ENCODE measurements around the gene SSR2. TPM values are rescaled to one million over a fixed set of nuclear protein-coding genes. Genes with fewer than 3 reads are reported as not detected.

Gene SSR2
- total RNA-seq, 1 experiment from 2014 or later: 404 TPM

DNA sequence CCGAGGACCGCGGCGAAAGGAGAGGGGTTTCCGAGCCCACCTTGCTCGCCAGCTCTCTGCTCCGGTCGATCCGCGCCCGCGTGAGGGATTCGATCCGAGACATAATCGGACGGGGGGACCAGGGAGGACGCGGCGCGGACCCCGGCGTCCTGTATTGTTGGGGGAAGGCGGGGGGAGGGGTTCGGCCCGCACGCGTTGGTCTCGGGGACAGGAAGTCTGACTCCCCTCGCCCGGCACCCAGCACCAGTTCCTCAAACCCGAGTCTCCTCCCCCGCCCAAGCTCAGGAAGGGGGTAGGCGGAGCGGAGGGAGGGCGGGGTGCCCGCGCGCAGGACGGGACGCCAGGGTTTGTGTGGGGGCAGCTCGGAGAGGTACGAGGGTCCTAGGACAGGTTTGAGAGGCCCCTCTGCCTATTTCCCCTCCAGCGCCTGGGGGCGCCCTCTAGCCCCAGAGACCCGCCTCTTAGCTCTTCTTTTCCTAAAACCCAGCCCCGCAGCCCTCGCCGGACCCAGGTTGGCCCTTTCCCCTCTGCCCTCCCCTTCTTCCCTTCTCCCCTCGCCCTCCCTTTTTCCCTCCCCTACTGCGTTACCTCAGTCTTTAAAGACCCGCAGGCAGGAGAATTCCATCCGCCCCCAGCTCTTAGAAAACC lies 42.3 kb downstream of the SSR2 start, which contains the start of gene ARHGEF2:
Gene ARHGEF2, minus strand, starts transcription at position 223 of the 648 bp plus-strand sequence. Its CDS starts 120 bp downstream, at position 103.
- no peak for DNase-seq (ENCODE audit: low read depth)
- in situ Hi-C loops (cut with HindIII; ENCODE audit: low pct_unique_long_range_greater_than_20kb, low sequenced_read_pairs): no loop called here

DNA sequence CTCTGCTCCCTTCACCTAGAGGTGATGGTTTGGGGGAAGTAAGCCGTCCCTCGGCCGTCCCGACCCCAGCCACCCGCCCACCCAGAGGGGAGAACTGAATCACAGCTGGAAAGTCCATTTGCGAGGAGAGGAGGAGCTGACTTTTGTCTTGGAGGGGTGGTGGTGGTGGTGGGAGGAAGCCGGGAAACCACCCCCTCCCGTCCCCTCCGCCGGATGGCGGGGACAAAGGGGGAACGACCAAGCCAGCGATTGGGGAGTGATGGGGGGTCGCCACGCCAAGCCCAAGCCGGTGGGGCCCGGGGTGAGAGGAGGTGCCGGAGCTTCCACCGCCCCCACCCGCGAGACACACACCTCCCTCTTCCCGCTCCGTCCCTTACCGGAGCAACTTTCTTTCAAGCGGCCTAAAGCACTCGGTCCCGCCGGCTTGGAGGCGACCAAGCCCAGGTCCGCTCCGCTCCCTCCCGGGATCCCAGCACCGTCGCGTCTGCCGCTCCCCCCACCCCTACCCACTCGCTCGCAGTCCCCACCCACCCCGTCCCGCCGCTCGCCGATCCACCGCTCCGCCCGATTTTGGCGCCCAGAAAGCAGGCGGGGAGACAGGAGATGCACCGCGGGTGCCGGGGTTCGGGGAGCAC lies 42.9 kb downstream of the SSR2 start:
- in situ Hi-C loops (cut with HindIII; ENCODE audit: low pct_unique_long_range_greater_than_20kb, low sequenced_read_pairs): no loop called here
- DNase-seq (ENCODE audit: low read depth): no peak

DNA sequence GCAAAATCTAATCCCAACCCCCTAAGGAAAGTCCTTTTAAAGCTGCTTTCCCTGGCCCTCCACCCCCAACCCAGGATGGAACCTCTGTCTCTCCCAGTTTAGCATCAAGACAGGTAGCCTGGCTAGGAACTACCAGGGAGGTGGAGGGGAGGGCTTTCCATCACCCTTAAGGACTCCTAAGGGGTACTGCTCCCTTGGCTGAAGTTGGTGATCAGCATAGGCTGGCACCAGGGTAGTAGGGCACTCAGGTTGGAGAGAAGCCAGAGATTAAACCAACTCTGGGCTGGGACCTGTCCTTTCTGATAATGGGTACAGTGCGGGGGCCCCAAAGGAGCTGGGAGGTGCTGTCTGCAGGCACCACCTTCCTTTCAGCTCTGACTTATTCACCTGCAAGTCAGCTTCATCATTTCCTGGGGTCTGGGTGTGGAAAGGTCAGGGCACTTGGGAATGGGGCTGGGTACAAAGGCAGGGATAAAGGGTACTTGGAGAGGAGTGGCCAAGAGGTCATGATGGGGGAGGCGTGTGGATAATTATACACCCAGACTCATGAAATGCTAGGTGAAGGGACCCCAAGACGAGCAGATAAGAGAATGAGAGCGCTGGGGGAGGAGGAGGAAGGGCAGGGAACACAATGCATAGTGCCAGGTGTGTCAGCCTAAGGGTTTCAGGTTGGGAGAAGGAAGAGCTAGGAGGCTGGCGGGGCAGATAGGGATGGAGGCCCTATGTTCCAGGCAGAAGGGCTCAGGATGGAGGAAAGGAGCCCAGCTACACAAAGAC lies 43.6 kb downstream of the SSR2 start:
- in situ Hi-C loops (cut with HindIII; ENCODE audit: low pct_unique_long_range_greater_than_20kb, low sequenced_read_pairs): no loop called here
- DNase-seq (ENCODE audit: low read depth): no peak

DNA sequence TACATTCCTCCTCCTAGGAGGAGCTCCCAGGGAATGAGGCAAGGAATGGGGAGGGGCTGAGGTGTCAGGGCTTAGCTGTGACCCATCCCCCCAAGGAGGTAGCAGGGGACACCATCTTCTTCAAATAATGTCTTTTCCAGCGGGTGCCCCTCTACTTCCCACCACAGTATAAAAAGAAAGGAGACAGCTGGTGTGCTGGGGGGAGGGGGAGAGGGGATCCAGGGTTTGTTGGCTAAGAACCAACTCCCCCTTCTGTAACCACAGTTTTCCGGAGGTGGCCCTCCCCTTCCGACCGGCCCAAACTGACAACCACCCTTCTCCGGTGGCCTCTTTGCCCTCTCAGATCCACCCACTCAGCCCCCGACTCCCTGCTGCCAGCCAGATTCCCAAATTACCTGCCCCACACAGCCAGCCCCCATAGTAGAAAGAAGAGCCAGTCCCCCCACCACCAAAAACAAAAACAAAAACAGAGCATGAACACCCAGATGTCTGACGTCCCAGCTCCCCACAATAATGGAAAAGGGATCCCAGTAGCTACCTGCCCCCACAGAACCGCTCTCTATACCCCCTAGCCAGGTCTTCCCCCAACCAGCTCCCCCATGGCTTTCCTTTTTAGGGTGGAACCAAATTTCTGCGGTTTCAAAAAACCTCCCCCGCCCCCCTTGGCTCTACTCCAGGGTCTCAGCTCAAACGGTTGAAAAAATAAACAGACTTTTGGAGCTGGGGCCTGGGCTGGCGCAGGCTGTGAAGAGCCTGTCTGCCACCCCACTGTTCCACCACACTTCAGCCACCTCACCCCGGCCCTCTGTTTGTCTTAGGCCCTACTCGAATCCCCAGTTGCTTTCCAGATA lies 44.5 kb downstream of the SSR2 start:
- DNase-seq (ENCODE audit: low read depth): no peak
- in situ Hi-C loops (cut with HindIII; ENCODE audit: low pct_unique_long_range_greater_than_20kb, low sequenced_read_pairs): no loop called here

DNA sequence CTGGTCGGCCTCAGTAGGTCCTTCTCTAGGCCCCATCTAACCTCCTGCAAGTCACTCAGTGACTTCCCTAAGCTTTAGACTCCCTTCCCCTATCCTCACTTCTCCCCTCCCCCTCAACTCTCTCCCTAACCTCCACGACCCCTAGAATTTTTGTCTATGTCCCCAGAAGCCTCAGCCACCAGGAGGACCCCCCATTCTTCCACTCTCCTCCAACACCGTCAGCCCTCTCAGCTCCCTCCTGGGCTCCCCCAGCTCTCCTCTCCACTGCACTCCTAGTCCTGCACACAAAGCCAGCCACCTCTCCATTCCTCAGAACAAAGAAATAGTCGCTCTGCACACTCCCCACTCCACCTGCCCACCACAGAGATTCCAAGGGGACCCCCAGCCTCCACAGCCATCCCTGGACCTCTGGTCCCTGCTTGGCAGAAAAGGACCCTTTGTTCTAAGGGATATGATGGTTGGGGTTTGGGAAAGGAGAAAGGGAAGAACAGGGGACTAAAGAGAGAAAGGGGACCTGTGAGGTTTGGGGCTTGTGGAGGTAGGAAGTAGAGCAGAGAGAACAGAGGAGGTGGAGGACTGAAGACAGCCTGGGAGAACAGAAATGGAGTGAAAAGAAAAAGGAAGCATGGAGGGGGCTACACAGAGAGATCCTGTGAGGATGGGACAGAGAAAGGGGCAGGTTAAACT lies 45.2 kb downstream of the SSR2 start:
- no peak for DNase-seq (ENCODE audit: low read depth)
- in situ Hi-C loops (cut with HindIII; ENCODE audit: low pct_unique_long_range_greater_than_20kb, low sequenced_read_pairs): no loop called here

DNA sequence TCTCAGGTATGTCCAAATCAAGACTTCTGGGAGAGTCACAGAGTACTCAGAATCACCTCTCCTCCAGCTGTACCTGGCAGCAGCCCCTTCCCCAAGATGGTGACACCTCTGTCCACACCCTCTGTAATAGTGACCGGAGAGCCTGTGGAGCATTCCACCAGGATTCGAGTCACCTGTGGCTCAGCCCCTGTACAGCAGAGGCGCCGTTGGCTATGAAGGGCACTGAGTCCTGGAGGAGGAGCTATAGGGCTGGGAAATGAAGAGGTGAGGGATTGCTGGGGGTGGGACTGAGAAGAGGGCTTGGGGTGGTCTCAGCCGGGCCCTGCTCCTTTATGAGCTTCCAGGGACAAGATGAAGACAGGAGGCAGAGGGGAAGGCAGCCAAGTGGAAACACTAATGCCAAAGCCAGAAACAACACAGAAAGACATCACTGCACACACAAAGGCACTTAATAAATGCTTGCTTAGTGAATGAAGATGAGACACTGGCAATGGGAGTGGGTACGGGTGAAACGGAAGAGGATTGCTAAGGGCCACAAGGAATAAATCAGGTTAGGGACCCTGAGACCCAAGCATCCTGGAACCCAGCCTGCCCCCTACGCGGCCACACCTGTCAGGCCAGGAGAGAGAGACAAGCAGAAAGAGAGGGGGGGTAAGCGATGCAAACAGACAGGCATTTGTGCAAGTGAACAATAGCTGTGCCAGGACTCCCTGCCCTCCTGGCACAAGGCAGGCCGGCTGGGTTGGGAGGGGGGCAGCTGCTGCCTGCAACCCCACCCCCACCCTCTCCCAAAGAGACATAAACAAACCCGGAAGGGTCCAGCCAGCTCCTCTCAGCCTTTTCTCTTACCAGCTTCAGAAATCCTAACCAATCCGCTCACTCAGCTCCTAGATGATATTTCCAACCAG lies 46.3 kb downstream of the SSR2 start:
- in situ Hi-C loops (cut with HindIII; ENCODE audit: low pct_unique_long_range_greater_than_20kb, low sequenced_read_pairs): no loop called here
- no peak for DNase-seq (ENCODE audit: low read depth)

DNA sequence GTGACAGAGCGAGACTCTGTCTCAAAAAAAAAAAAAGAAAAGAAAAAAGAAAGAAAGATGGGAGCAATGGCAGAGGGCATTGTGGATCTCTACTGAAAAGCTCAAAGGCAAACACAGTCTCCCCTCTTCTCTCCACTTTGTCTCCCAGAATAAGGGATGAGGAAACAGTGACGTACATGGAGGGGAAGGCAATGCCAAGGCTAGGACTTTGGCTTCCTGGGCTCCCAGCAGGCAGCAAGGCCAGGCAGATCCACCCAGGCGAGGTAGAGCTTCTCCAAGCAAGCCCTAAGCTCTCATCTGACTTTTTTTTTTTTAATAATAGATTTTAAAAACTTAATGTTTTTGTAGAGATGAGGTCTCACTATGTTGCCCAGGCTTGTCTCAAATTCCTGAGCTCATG lies 47.0 kb downstream of the SSR2 start:
- in situ Hi-C loops (cut with HindIII; ENCODE audit: low pct_unique_long_range_greater_than_20kb, low sequenced_read_pairs): no loop called here
- no peak for DNase-seq (ENCODE audit: low read depth)

DNA sequence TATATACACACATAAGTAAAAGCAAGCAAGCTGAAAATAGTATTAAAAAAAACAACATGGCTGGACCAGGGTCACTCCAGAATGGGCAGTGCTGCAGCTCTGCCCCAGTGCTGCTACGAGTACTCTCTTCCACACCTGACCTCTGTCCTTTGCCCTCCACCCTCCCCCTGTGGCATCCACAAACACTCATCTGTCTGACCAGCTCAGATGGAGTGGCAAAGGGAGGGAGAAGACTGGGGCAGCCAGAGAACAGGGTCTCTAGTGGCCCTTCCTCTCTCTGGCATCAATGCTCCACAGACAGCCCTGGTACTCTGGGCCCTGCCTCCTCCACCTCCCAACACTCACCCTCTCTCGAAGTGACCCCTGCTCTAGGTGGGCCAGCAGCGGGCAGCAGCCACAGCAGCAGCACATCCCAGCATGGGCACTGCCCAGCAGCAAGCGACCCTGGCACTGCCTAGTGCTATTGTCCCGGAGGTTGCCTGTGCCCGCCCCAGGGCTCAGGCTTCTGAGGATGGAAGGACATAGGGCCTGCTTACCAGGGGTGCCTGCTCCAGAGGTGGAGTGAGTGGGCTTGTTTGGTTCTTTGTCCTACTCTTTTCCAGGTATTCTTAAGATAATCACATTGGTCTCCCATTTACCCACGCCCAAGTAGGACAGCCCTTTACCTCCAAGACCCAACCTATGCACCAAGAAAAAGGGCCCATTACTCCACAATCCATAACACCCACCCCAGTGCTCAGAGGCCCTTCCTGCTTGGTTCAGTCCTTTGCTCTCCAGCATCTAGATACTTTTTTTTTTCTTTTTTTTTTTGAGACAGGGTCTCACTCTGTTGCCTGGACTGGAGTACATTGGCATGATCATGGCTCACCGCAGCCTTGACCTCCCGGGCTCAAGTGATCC lies 48.6 kb downstream of the SSR2 start:
- in situ Hi-C loops (cut with HindIII; ENCODE audit: low pct_unique_long_range_greater_than_20kb, low sequenced_read_pairs): no loop called here
- no peak for DNase-seq (ENCODE audit: low read depth)

DNA sequence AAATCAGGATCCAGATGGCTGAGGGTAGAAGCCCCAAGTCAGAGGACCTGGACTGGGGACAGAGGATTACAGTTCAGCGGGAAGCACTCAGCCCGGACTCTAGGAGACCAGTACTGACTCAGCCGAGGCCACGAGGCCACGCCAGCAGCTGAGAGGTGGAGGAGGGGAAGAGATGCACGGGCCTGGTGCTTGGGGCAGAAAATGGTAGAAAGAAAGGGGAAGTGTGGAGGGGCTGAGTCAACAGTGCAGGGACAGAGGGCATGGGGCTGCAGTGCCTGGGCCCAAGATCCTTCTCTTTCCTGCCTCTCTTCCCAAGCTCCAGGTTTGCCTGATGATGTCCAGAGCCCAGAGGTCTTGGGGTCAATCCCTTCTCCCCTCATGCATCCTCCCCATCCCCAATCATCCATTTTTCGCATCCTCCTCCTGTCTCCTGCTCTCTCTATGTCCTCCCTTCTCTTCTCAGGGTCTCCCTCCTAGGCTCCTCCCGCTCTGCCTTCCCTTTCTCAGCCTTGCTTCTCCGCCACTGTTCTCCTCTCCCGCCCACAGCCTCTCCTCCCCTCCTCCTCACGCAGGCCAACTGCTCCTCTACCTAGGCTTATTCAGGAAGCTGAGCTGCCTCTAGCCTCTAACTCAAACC lies 50.1 kb downstream of the SSR2 start:
- no peak for DNase-seq (ENCODE audit: low read depth)
- in situ Hi-C loops (cut with HindIII; ENCODE audit: low pct_unique_long_range_greater_than_20kb, low sequenced_read_pairs): no loop called here

DNA sequence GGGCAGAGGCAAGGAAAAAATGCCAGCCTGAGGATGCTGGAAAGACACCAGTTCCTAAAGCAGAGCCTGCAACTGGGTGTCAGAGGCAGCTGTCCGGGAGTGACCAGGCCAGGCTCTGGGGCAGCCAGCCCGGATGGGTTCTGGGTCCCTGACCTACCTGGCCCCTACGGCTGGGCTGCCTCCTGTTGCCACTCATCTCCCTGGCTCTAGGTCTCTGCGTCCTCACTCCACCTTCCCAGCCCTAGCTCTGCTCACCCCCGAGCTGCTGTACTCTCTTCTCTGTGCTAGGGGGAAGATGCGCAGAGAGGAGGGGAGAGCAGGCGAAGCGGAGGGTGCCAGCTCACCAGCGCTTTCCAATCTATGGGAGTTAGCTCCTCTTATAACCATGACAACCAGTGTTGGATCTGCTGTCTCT lies 51.4 kb downstream of the SSR2 start:
- in situ Hi-C loops (cut with HindIII; ENCODE audit: low pct_unique_long_range_greater_than_20kb, low sequenced_read_pairs): no loop called here
- DNase-seq (ENCODE audit: low read depth): no peak

DNA sequence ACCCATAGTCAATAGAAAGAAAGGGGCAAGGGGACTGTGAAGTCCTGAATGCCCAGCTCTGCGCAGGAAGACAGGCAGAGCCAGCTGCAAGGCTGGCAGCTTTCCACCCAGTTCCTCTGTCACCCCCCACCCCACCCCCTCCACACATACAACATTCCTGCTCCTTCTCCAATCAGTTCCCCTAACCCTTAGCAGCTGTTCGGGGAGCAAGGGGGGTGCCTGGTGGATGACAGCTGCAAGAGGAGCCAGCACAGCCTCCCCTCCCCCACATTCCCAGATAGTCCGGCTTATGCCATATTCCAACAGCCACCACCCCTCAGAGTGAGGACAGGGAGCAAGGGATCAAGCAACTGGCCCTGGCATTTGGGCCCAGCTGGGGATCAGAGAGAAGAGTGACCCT lies 52.1 kb downstream of the SSR2 start:
- in situ Hi-C loops (cut with HindIII; ENCODE audit: low pct_unique_long_range_greater_than_20kb, low sequenced_read_pairs): no loop called here
- no peak for DNase-seq (ENCODE audit: low read depth)

DNA sequence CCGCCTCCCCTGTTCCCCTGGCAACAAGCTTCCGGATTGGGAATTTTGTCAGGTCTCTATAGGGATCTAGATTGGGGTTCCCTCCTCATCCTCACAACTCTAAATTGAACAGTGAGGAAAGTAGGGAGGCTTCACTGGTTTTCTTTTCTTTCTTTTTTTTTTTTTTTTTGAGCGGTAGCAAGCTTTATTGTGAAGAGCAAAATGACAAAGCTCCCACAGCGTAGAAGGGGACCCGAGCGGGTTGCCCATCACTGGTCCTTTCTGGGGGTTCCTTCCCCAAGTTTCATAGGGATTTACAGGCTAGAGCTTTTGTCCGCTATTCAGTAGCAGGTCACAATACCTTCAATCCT lies 52.7 kb downstream of the SSR2 start:
- in situ Hi-C loops (cut with HindIII; ENCODE audit: low pct_unique_long_range_greater_than_20kb, low sequenced_read_pairs): no loop called here
- no peak for DNase-seq (ENCODE audit: low read depth)

DNA sequence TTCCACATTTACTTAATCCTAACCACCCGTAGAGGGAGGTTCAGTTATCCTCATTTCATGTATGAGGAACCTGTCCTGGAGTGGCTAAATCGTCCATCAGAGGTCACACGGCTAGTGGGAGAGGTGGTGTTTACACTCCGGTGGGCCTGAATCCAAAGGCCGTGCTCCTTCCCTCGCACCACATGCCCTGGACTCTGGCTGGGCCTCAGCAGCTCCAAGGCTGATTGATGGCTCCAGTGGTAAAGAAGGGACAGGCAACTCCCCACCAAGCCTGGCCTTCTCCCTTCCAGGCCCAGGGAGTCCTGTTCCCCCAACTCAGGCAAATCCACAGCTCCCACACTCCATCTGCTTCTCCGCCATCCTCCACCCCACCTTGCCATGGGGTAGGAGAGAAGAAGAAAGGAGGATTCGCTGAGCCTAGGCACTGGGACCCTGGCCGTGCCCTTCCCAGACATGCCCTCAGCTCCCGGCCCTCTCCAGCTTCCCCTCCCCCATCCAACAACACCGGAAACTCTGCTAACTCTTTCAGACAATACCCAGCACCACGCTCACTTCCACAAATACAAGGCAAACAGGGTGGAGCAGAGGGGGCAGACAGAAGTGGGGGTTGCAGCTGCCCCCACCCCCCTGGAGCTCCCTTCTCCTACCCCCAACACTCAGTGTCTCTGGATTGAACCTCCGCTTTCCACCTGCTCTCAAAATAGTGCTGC lies 53.3 kb downstream of the SSR2 start:
- no peak for DNase-seq (ENCODE audit: low read depth)
- in situ Hi-C loops (cut with HindIII; ENCODE audit: low pct_unique_long_range_greater_than_20kb, low sequenced_read_pairs): no loop called here

DNA sequence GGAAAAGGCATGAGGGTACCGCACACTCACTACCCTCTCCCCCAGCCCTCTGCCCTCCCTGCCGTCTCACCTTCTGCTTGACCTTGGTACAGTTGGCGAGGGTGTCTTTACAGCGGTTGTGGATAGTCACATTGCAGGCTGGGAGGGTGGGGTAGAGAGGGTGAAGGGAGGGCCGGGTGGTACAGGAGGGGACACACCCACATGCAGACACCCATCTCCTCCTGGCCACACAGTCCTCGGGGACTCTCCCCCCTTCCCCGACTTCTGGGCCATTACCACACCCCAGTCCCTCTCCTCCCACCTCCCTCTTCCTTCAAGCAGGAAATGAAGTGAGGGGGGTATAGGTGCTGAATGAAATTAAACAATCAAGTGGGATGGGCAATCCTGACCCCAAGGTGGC lies 54.0 kb downstream of the SSR2 start:
- DNase-seq (ENCODE audit: low read depth): no peak
- in situ Hi-C loops (cut with HindIII; ENCODE audit: low pct_unique_long_range_greater_than_20kb, low sequenced_read_pairs): no loop called here

DNA sequence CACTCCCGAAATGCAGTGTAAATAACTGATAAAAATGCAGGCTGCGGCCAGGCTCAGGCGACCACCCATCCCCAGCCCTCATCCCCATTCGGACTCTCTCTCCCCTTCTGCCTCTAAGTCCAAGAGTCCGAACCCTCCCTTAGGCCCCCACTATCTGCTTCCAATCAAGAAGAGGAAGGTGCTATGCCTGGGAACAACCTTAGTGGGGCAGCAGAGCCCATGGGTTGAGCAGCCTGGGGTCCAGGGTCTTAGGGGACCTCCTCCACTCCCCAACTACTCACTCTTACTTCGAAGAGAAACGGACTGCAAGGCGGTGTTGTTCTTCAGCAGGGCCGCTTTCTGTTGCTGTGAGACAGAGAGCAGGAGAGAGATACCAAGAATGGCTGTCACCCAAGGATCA lies 54.6 kb downstream of the SSR2 start:
- in situ Hi-C loops (cut with HindIII; ENCODE audit: low pct_unique_long_range_greater_than_20kb, low sequenced_read_pairs): no loop called here
- no peak for DNase-seq (ENCODE audit: low read depth)

All from Caki2 (cell line).